Neural progenitor cell (in vitro differentiated cells): ENCODE data around the gene GABBR1. TPM values are rescaled to one million over a fixed set of nuclear protein-coding genes. Genes with fewer than 3 reads are reported as not detected.
A peak's percentile ranks its signal among the peaks of the same experiment; 100 is the strongest.

Source experiments
- DNase-seq: peaks from one replicate; pipeline ENCODE4 v3.0.0-alpha.2; 2016; ENCODE audit warnings: low spot score
- H2AFZ ChIP-seq: fragments of 200-600 bp; sonication (generic); replicated peaks from 2 replicates; pipeline ENCODE4 v1.6.1; 2016; ENCODE audit warnings: antibody characterized with exemption
- H3F3A ChIP-seq: fragments of 200-600 bp; sonication (generic); 2 replicates; pipeline ENCODE4 v1.6.1; 2016; ENCODE audit warnings: antibody characterized with exemption, low read depth
- H3K27ac ChIP-seq: fragments of 200-600 bp; sonication (generic); 2 replicates; pipeline ENCODE4 v1.5.1; 2016; ENCODE audit warnings: mild to moderate bottlenecking
- H3K27me3 ChIP-seq: fragments of 200-600 bp; sonication (generic); 2 replicates; pipeline ENCODE4 v1.6.1; 2016; ENCODE audit warnings: mild to moderate bottlenecking, moderate library complexity
- H3K36me3 ChIP-seq: fragments of 200-600 bp; sonication (generic); 2 replicates; pipeline ENCODE4 v1.5.1; 2016
- H3K4me1 ChIP-seq: fragments of 200-600 bp; sonication (generic); 2 replicates; pipeline ENCODE4 v1.6.1; 2016; ENCODE audit warnings: mixed run types
- H3K4me2 ChIP-seq: fragments of 200-600 bp; sonication (generic); 2 replicates; pipeline ENCODE4 v1.6.1; 2016
- H3K4me3 ChIP-seq: fragments of 200-600 bp; sonication (generic); 2 replicates; pipeline ENCODE4 v1.5.1; 2016
- H3K79me2 ChIP-seq: fragments of 200-600 bp; sonication (generic); 2 replicates; pipeline ENCODE4 v1.6.1; 2016; ENCODE audit warnings: low read depth
- H3K9ac ChIP-seq: fragments of 200-600 bp; sonication (generic); 2 replicates; pipeline ENCODE4 v1.6.1; 2016
- H3K9me3 ChIP-seq: fragments of 200-600 bp; sonication (generic); 2 replicates; pipeline ENCODE4 v1.5.1; 2016; ENCODE audit warnings: low read depth
- H4K20me1 ChIP-seq: fragments of 200-600 bp; sonication (generic); 2 replicates; pipeline ENCODE4 v1.6.1; 2016; ENCODE audit warnings: low read depth
- H3K27ac Mint-ChIP-seq: 3 replicates; pipeline ENCODE4 v1.8.0; 2021; ENCODE audit warnings: mixed read lengths
- H3K27me3 Mint-ChIP-seq: 2 replicates; pipeline ENCODE4 v1.8.0; 2022; ENCODE audit warnings: low read depth, mild to moderate bottlenecking, inconsistent platforms, moderate library complexity, mixed read lengths; ENCODE audit not compliant: insufficient read depth
- H3K36me3 Mint-ChIP-seq: 3 replicates; pipeline ENCODE4 v1.8.0; 2021; ENCODE audit warnings: mixed read lengths
- H3K4me1 Mint-ChIP-seq: 3 replicates; pipeline ENCODE4 v1.8.0; 2021; ENCODE audit warnings: mixed read lengths
- H3K4me3 Mint-ChIP-seq: 3 replicates; pipeline ENCODE4 v1.8.0; 2021; ENCODE audit warnings: mild to moderate bottlenecking, moderate library complexity, mixed read lengths
- H3K9me3 Mint-ChIP-seq: 3 replicates; pipeline ENCODE4 v1.8.0; 2020; ENCODE audit warnings: mixed read lengths
- CTCF ChIP-seq: fragments of 200-600 bp; sonication (generic); IDR thresholded peaks from 2 replicates; pipeline ENCODE4 v1.5.1; 2017; ENCODE audit warnings: antibody characterized with exemption, mild to moderate bottlenecking
- EZH2 ChIP-seq: fragments of 200-600 bp; sonication (generic); IDR thresholded peaks from 2 replicates; pipeline ENCODE4 v1.6.1; 2017; ENCODE audit warnings: antibody characterized with exemption, mild to moderate bottlenecking, moderate library complexity
- EZH2phosphoT487 ChIP-seq: fragments of 200-600 bp; sonication (generic); IDR thresholded peaks from 2 replicates; pipeline ENCODE4 v1.6.1; 2017; ENCODE audit warnings: antibody characterized with exemption
- total RNA-seq: library from RNA; depleted of rRNA; stranded (reverse); fragments of >200 nt; gene quantifications from 2 replicates; pipeline ENCODE4 v1.2.3, GENCODE V29; 2015; ENCODE audit warnings: low replicate concordance

The GABBR1 gene
- total RNA-seq, 1 donor from 2014 or later = 25.4 TPM

DNA sequence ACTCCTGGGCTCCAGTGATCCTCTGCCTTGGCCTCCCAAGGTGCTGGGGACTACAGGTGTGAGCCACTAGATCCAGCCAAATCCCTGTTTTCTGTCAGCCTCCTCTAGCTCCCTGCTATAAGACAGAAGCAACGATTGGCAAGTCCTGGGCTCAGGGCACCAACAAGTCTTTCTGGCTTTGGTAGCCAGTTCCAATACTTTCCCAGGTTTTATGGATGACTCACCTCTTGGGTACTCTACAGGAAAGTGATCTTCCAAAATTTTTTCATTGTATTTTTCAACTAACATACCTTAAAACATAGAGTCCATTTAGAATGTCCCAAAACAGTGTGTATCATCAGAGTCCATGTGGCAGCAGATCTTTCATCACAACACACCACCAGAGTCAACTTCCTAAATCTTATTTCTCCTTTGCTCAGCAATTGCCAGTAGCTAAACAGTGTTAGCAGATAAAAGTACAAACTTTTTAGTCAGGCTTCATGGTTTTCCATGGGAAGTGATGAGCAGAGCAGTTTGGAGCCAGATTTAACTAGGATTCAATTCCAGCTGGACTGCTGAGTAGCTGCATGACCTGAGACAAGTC lies 13.3 kb downstream of the GABBR1 start:
- no peak overlapping the region for H3K4me3 ChIP-seq
- H3K4me3 Mint-ChIP-seq = no peak overlapping the region

DNA sequence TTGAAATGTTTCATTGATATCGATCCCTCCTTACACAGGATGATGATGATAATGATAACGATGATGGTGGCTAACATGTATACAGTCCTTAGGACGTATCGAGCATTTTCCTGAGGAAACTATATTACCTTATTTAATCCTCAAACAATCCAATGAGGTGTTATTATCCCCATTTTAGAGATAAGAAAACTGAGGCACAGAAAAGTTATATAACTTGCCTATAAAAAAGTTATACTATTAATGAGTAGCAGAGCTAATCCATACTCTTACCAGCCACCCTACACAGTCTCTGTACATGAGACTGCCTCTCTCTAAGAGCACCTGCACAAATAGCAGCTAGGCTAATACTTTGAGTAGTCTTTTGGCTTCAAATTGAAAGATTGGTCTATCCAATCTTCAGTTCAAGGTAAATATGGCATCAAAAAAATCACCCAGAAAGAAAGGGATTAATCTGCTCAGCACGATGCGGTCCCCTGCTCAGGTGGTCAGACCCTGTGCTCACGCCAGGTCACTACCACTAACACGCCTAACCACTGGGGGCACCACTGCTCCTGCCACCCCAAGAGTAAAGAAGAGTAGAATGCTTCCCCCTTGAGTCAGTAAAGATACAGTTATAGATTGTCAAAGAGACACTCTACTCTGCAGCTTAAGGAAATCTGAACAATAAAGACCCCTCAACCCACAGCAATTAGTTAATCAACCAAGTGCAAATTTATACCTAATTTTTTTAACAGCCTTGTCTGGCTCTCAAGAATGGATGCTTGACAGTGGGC lies 15.0 kb downstream of the GABBR1 start:
- no peak overlapping the region for H3K27ac Mint-ChIP-seq
- Histone ChIP-seq H3K4me1 (peaks cover 12% of the 10 kb centered on the region), H3K9me3 (no peaks in the 10 kb centered on the region), H3K27ac (no peak overlapping the region), H3K79me2 (peaks cover 6% of the 10 kb centered on the region), H3K4me3 (no peak overlapping the region), H3K27me3 (no peaks in the 10 kb centered on the region), H3K36me3 (peaks cover 11% of the 10 kb centered on the region), H3K9ac (no peak overlapping the region), H3F3A (peaks cover 10% of the 10 kb centered on the region), H2AFZ (no peak overlapping the region), H4K20me1 (peaks cover 48% of the 10 kb centered on the region), H3K4me2 (no peak overlapping the region)
- H3K4me1 Mint-ChIP-seq = peaks cover 36% of the 10 kb centered on the region
- peaks cover 51% of the 10 kb centered on the region for H3K36me3 Mint-ChIP-seq
- no peak for TF ChIP-seq EZH2phosphoT487
- peak; percentile 44 for TF ChIP-seq CTCF
- no peaks in the 10 kb centered on the region for H3K27me3 Mint-ChIP-seq
- no peak overlapping the region for H3K4me3 Mint-ChIP-seq
- no peaks in the 10 kb centered on the region for H3K9me3 Mint-ChIP-seq
- DNase-seq = no peak

More for the DNA sequence above, 13.3 kb downstream of the GABBR1 start:
- H3K4me2 ChIP-seq = no peak overlapping the region
- no peaks in the 10 kb centered on the region for H3K27me3 ChIP-seq
- H3K27ac Mint-ChIP-seq = no peak overlapping the region
- TF ChIP-seq EZH2phosphoT487 (no peak), CTCF (no peak), EZH2 (no peak)
- H3K4me1 Mint-ChIP-seq = peaks cover 50% of the 10 kb centered on the region
- H4K20me1 ChIP-seq = peaks cover 65% of the 10 kb centered on the region
- peaks cover 29% of the 10 kb centered on the region for H3K4me1 ChIP-seq
- H3K36me3 ChIP-seq = peaks cover 11% of the 10 kb centered on the region
- H3K36me3 Mint-ChIP-seq = peaks cover 47% of the 10 kb centered on the region
- DNase-seq = no peak
- H2AFZ ChIP-seq = no peak overlapping the region
- H3K79me2 ChIP-seq = peaks cover 6% of the 10 kb centered on the region
- peaks cover 2% of the 10 kb centered on the region for H3K27me3 Mint-ChIP-seq
- H3K9ac ChIP-seq = no peak overlapping the region
- H3F3A ChIP-seq = peaks cover 27% of the 10 kb centered on the region
- H3K9me3 Mint-ChIP-seq = no peaks in the 10 kb centered on the region
- H3K27ac ChIP-seq = no peak overlapping the region
- H3K9me3 ChIP-seq = no peaks in the 10 kb centered on the region

DNA sequence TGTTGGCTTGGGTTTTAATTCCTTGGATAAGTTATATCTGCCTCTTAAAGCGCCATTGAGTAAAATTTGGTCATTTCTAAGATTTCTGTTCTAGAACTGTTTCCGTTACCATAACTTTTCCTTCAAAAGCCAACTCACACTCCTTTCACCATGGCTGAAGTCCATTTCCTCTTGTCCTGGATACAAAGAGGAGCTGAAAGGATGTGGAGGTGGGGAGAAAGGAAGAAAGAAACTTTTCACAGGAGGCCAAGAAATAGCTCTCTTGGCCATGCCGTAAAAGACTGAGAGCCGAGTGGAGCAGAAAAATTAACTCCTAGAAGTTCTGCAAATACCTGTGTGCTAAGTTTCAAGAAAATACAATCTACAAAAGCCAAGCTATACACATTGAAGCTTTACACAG lies 21.6 kb downstream of the GABBR1 start:
- H3K9me3 Mint-ChIP-seq = no peaks in the 10 kb centered on the region

More for the DNA sequence above, 21.6 kb downstream of the GABBR1 start:
- peaks cover 2% of the 10 kb centered on the region for H4K20me1 ChIP-seq
- peaks cover 10% of the 10 kb centered on the region for H3K36me3 ChIP-seq
- Mint-ChIP-seq H3K36me3 (peaks cover 57% of the 10 kb centered on the region), H3K27ac (no peak overlapping the region), H3K4me3 (no peak overlapping the region), H3K27me3 (peaks cover 5% of the 10 kb centered on the region), H3K4me1 (peaks cover 5% of the 10 kb centered on the region)
- no peak overlapping the region for H3K27ac ChIP-seq
- H3K4me1 ChIP-seq = peaks cover 3% of the 10 kb centered on the region
- H2AFZ ChIP-seq = no peak overlapping the region
- H3K79me2 ChIP-seq = no peaks in the 10 kb centered on the region
- H3K4me2 ChIP-seq = no peak overlapping the region
- H3K4me3 ChIP-seq = no peak overlapping the region
- TF ChIP-seq EZH2 (no peak), EZH2phosphoT487 (no peak), CTCF (no peak)
- H3K27me3 ChIP-seq = no peaks in the 10 kb centered on the region
- H3F3A ChIP-seq = no peaks in the 10 kb centered on the region
- DNase-seq = no peak
- H3K9ac ChIP-seq = no peak overlapping the region
- no peaks in the 10 kb centered on the region for H3K9me3 ChIP-seq
